ENCODE results near the gene CD52.

- TF ChIP-seq CTCF (IDR thresholded peaks at IDR 0.05) (no peak), POLR2A (IDR thresholded peaks at IDR 0.05) (no peak)
Observed at GRCh38 chr1:26354972-26355371, 37.2 kb downstream of the CD52 start.

All from testis (tissue), 2 donors.